Choroid plexus epithelial cell (primary cell): ENCODE data around the gene FFAR1.

Experiments used
- DNase-seq: peaks from one replicate; pipeline ENCODE4 v3.0.0-alpha.2; 2010; ENCODE audit warnings: low read depth
- H3K4me3 ChIP-seq: 2 replicates; pipeline ENCODE4 v1.5.1; 2011; ENCODE audit warnings: low read depth, mild to moderate bottlenecking, control low read depth, low read length, moderate library complexity
- CTCF ChIP-seq: conservative IDR thresholded peaks from 2 replicates; pipeline ENCODE4 v1.5.1; 2011; ENCODE audit warnings: low read depth, mild to moderate bottlenecking, control low read depth, inconsistent platforms, low read length, moderate library complexity

FFAR1 gene

GRCh38 chr19:35347171-35347929 is at the start of gene FFAR1:
FFAR1 (plus strand) TSS chr19:35347902; CDS start chr19:35351552, 3,650 bp downstream.
- DNase-seq = no peak
- H3K4me3 ChIP-seq = no peak within 1 kb of the TSS
- no peak for TF ChIP-seq CTCF

GRCh38 chr19:35297922-35298321 is 49.8 kb upstream of the FFAR1 start:
- DNase-seq = no peak
- TF ChIP-seq CTCF = no peak
- H3K4me3 ChIP-seq = no peak overlapping the region

GRCh38 chr19:35298561-35298972 is 49.1 kb upstream of the FFAR1 start:
- no peak for DNase-seq
- no peak for TF ChIP-seq CTCF
- no peak overlapping the region for H3K4me3 ChIP-seq

GRCh38 chr19:35299523-35300338 is 48.0 kb upstream of the FFAR1 start:
- no peak overlapping the region for H3K4me3 ChIP-seq
- DNase-seq = no peak
- no peak for TF ChIP-seq CTCF

GRCh38 chr19:35300339-35300649 is 47.4 kb upstream of the FFAR1 start:
- no peak for TF ChIP-seq CTCF
- no peak for DNase-seq

GRCh38 chr19:35301961-35302360 is 45.7 kb upstream of the FFAR1 start:
- DNase-seq = no peak
- TF ChIP-seq CTCF = no peak

More at GRCh38 chr19:35300339-35300649, 47.4 kb upstream of the FFAR1 start:
- H3K4me3 ChIP-seq = no peak overlapping the region

More at GRCh38 chr19:35301961-35302360, 45.7 kb upstream of the FFAR1 start:
- no peak overlapping the region for H3K4me3 ChIP-seq
